Left ventricle myocardium inferior (tissue), 1 donor: Measurements from ENCODE around the gene RAB15. TPM values are rescaled to one million over a fixed set of nuclear protein-coding genes. Genes with fewer than 3 reads are reported as not detected.
"Not testable (repeated sequence)": the region's sequence is repeated elsewhere in the genome, so short reads cannot be mapped to it uniquely, and the experiment has no call there.

ENCODE experiments used
- DNase-seq: peaks from one replicate; pipeline ENCODE4 v3.0.0-alpha.2; 2020
- H3K27ac ChIP-seq: fragments of 200-600 bp; replicated peaks from 2 replicates; pipeline ENCODE4 v1.8.0; 2021
- H3K27me3 ChIP-seq: fragments of 200-600 bp; 2 replicates; pipeline ENCODE4 v1.8.0; 2021; ENCODE audit warnings: low read depth
- H3K36me3 ChIP-seq: fragments of 200-600 bp; 2 replicates; pipeline ENCODE4 v1.8.0; 2021
- H3K4me1 ChIP-seq: fragments of 200-600 bp; 2 replicates; pipeline ENCODE4 v1.8.0; 2021
- H3K4me3 ChIP-seq: fragments of 200-600 bp; 2 replicates; pipeline ENCODE4 v1.8.0; 2021; ENCODE audit warnings: mild to moderate bottlenecking, moderate library complexity
- H3K9me3 ChIP-seq: fragments of 200-600 bp; replicated peaks from 2 replicates; pipeline ENCODE4 v1.8.0; 2021
- intact Hi-C: fragments of 100-400 bp; cut with micrococcal nuclease; formaldehyde crosslinking; loops from one replicate; pipeline ENCODE4 v1.11.0; 2022
- total RNA-seq: library from RNA; stranded (reverse); fragmentation: NEBNext Ultra II Directional; extraction: Animal tissue kit (Norgen Biotek cat#: 25700); gene quantifications from one replicate; pipeline ENCODE4 v1.2.1, GENCODE V29; 2021
- TF ChIP-seq, protein P1 (sequence below): fragments of 200-600 bp; IDR thresholded peaks from 2 replicates; pipeline ENCODE4 v1.8.0; 2021; ENCODE audit warnings: antibody characterized with exemption, mild to moderate bottlenecking, borderline replicate concordance
- donor health status: DM: no; HTN: yes; CAD: no; lungs with severe emphysema.

RAB15 gene
- total RNA-seq, 1 donor from 2014 or later = 17.1 TPM

DNA sequence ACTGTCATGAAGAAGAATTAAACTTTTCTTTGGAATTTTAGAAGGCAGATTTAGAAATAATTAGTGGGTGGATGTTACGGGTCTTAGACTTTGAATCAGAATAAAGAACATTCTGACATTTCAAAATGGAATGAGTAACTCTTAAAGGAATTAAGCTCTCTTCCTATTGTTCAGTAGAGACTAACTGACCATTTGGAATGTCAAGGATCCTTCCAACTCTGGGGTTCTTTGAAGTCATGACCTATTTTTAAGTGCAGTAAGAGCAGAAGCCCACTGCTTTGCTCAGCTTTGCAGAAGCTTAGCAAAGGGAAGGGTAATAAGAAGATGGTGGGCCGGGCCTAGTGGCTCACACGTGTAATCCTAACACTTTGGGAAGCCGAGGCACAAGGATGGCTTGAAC, 53.9 kb downstream of the RAB15 start:
- Histone ChIP-seq H3K36me3 (no peaks in the 10 kb centered on the region), H3K9me3 (no peaks in the 10 kb centered on the region), H3K27me3 (no peaks in the 10 kb centered on the region), H3K4me3 (no peak overlapping the region), H3K4me1 (peaks cover 59% of the 10 kb centered on the region), H3K27ac (no peak overlapping the region)
- intact Hi-C loops = no loop called here
- TF ChIP-seq, protein P1, sequence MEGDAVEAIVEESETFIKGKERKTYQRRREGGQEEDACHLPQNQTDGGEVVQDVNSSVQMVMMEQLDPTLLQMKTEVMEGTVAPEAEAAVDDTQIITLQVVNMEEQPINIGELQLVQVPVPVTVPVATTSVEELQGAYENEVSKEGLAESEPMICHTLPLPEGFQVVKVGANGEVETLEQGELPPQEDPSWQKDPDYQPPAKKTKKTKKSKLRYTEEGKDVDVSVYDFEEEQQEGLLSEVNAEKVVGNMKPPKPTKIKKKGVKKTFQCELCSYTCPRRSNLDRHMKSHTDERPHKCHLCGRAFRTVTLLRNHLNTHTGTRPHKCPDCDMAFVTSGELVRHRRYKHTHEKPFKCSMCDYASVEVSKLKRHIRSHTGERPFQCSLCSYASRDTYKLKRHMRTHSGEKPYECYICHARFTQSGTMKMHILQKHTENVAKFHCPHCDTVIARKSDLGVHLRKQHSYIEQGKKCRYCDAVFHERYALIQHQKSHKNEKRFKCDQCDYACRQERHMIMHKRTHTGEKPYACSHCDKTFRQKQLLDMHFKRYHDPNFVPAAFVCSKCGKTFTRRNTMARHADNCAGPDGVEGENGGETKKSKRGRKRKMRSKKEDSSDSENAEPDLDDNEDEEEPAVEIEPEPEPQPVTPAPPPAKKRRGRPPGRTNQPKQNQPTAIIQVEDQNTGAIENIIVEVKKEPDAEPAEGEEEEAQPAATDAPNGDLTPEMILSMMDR = no peak
- no peak for DNase-seq

DNA sequence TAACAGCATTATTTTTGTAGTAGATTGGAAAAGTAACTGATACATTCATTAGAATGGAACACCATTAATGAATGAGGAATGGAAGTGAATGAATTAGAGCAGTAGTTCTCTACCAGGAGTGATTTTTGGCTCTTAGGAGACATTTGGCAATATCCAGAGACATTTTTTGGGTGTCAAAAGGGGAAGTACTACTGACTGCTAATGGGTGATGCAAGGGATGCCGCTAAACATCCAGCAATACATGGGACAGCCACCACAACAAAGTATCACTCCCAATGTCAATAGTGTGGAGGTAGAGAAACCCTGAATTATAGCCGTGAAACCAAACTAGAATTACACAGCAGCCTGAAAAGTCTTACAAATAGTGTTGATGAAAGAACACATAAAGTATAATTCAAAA, 56.3 kb downstream of the RAB15 start:
- DNase-seq = no peak
- Histone ChIP-seq H3K9me3 (no peaks in the 10 kb centered on the region), H3K4me1 (peaks cover 63% of the 10 kb centered on the region), H3K27ac (no peak overlapping the region), H3K27me3 (no peaks in the 10 kb centered on the region), H3K36me3 (no peaks in the 10 kb centered on the region), H3K4me3 (peak overlapping the region; percentile 93)
- TF ChIP-seq, protein P1 = no peak
- intact Hi-C loops = no loop called here

DNA sequence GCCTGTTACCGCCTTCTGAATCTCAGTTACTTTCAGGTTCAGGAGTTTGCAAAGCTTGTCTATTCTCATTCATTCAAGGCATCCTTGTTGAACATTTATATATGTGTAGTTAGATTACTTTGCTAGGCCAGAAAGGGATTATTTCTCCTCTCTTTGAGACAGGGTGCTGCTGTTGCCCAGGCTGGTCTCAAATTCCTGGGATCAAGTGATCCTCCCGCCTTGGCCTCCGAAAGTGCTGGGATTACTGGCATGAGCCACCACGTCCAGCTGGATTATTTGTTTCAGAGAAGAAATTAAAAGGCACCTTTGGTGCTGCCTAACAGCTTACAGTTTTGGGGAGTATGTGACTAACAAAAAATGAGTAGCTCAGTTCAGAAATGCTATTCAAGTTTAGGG, 57.1 kb downstream of the RAB15 start:
- Histone ChIP-seq H3K4me3 (peak overlapping the region; percentile 93), H3K36me3 (no peaks in the 10 kb centered on the region), H3K4me1 (peaks cover 59% of the 10 kb centered on the region), H3K27ac (peak overlapping the region; percentile 92), H3K27me3 (no peaks in the 10 kb centered on the region), H3K9me3 (no peaks in the 10 kb centered on the region)
- TF ChIP-seq, protein P1 = no peak
- DNase-seq = no peak
- intact Hi-C loops = no loop called here

DNA sequence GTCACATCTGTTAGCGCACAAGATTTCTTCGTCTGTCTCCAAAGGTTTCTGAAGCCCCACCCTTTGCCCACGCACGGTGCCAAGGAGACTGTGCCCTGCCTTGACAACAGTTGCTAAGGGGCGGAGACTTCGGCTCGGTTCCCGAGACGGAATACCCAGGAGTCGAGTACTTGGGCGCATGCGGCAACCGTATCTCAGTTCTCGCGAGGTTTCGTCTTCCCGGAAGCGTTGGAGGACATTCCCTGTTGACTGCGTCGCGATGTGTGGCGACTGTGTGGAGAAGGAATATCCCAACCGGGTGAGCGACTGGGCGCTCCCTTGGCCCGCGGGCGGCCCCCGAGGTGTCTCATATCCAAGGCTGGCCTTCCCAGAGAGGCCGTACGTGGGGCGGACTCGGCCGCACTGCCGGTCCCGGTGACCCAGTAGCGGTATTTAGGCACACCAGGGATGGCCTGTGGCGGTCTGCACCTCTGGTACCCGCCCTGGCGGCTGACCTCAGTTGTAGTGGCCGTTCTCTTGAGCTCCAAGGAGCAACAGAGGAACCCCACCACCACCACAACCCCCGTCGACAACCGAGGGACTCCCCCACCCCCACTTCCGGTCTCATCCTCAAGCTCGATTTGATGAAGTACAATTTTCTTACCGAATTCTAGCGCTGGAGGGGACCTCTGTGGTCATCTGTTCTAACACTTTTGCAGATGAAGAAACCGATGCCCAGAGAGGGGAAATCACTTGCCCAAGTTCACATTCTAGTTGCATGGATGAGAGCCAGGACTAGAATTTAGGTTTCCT, 57.7 kb downstream of the RAB15 start, which contains the start of gene CHURC1:
TSS of gene CHURC1 (plus strand) at position 219 of the 792 bp plus-strand sequence. CDS start at position 260, 41 bp downstream.
- no peaks in the 10 kb centered on the region for H3K27me3 ChIP-seq
- no peaks in the 10 kb centered on the region for H3K9me3 ChIP-seq
- peaks cover 54% of the 10 kb centered on the region for H3K4me1 ChIP-seq
- intact Hi-C loops = no loop called here
- DNase-seq = peak; percentile 97
- H3K36me3 ChIP-seq = no peaks in the 10 kb centered on the region
- H3K27ac ChIP-seq = peak within 1 kb of the TSS; percentile 92
- peak within 1 kb of the TSS; percentile 93 for H3K4me3 ChIP-seq
- TF ChIP-seq, protein P1 = no peak

DNA sequence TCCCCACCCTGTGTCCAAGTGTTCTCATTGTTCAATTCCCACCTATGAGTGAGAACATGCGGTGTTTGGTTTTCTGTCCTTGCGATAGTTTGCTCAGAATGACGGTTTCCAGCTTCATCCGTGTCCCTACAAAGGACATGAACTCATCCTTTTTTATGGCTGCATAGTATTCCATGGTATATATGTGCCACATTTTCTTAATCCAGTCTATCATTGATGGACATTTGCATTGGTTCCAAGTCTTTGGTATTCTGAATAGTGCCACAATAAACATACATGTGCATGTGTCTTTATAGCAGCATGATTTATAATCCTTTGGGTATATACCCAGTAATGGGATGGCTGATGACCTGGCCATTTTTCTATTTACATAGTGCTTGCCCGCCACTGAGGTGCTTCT, 58.7 kb downstream of the RAB15 start:
- Histone ChIP-seq H3K27ac (peak overlapping the region; percentile 92), H3K4me1 (peaks cover 47% of the 10 kb centered on the region), H3K4me3 (peak overlapping the region; percentile 93)
- H3K9me3 ChIP-seq, intact Hi-C loops, DNase-seq, H3K36me3 ChIP-seq, H3K27me3 ChIP-seq: not testable (repeated sequence)

DNA sequence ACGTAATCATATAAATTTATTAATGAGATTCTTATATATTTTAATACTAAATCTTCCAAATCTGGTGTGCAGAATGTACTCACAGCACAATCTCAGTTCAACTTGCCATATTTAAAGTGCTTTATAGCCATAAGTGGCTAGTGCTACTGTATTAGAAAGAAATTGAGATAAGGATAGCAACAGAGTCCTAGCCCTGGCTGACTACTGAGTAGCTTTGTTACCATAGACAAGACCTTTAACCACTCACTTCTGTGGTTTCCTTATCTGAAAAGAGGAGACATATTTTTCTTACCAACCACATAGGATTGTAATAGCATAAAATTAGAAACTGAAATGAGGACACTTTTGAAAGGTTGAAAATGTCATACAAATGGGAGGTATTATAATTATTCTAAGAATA, 59.9 kb downstream of the RAB15 start:
- intact Hi-C loops = no loop called here

More for the DNA sequence above, 59.9 kb downstream of the RAB15 start:
- DNase-seq = no peak
- no peaks in the 10 kb centered on the region for H3K36me3 ChIP-seq
- peaks cover 35% of the 10 kb centered on the region for H3K4me1 ChIP-seq
- no peak overlapping the region for H3K4me3 ChIP-seq
- no peaks in the 10 kb centered on the region for H3K9me3 ChIP-seq
- peak overlapping the region; percentile 1 for H3K27ac ChIP-seq
- no peaks in the 10 kb centered on the region for H3K27me3 ChIP-seq
- TF ChIP-seq, protein P1 = no peak
